OCI-LY3 (cell line): ENCODE results near the gene ZNF74.

Experiments used
- EZH2phosphoT487 ChIP-seq: fragments of 200-600 bp; shearing (Covaris generic); IDR thresholded peaks from 2 replicates; pipeline ENCODE4 v1.6.1; 2018; ENCODE audit warnings: antibody characterized with exemption, mixed run types, low read depth
- TF ChIP-seq, protein P1 (sequence below): fragments of 200-600, 300-600 bp; sonication (generic); IDR thresholded peaks from 2 replicates; pipeline ENCODE4 v1.5.1; 2014; ENCODE audit warnings: antibody characterized with exemption, low read length, low read depth

GRCh38 chr22:20407829-20408228, 13.9 kb downstream of the ZNF74 start:
- TF ChIP-seq, protein P1, sequence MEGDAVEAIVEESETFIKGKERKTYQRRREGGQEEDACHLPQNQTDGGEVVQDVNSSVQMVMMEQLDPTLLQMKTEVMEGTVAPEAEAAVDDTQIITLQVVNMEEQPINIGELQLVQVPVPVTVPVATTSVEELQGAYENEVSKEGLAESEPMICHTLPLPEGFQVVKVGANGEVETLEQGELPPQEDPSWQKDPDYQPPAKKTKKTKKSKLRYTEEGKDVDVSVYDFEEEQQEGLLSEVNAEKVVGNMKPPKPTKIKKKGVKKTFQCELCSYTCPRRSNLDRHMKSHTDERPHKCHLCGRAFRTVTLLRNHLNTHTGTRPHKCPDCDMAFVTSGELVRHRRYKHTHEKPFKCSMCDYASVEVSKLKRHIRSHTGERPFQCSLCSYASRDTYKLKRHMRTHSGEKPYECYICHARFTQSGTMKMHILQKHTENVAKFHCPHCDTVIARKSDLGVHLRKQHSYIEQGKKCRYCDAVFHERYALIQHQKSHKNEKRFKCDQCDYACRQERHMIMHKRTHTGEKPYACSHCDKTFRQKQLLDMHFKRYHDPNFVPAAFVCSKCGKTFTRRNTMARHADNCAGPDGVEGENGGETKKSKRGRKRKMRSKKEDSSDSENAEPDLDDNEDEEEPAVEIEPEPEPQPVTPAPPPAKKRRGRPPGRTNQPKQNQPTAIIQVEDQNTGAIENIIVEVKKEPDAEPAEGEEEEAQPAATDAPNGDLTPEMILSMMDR, result no peak
- no peak for TF ChIP-seq EZH2phosphoT487
